Measurements from ENCODE around the gene CSTA.

DNA sequence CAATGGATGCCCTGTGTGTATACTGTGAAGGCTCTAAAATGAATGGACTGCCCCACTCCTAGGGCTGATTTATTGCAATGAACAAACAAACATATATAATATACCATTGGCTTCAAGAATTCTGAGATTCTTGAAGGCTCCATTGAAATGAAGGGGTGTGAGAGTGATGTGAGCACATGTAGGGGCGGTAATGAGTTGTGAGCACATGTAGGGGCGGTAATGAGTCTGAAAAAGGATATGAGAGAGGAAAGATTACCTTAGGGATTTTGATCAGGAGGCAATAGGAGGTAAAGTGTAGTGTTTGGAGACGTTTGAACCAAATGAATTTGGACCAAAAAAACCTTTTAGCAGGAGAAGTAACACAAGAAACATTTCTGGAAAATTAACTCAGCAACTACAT lies 62.7 kb downstream of the CSTA start:
- no peak for TF ChIP-seq POLR2AphosphoS5 (IDR thresholded peaks at IDR 0.05; ENCODE audit: low read depth)
- TF ChIP-seq, protein P1, sequence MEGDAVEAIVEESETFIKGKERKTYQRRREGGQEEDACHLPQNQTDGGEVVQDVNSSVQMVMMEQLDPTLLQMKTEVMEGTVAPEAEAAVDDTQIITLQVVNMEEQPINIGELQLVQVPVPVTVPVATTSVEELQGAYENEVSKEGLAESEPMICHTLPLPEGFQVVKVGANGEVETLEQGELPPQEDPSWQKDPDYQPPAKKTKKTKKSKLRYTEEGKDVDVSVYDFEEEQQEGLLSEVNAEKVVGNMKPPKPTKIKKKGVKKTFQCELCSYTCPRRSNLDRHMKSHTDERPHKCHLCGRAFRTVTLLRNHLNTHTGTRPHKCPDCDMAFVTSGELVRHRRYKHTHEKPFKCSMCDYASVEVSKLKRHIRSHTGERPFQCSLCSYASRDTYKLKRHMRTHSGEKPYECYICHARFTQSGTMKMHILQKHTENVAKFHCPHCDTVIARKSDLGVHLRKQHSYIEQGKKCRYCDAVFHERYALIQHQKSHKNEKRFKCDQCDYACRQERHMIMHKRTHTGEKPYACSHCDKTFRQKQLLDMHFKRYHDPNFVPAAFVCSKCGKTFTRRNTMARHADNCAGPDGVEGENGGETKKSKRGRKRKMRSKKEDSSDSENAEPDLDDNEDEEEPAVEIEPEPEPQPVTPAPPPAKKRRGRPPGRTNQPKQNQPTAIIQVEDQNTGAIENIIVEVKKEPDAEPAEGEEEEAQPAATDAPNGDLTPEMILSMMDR (IDR thresholded peaks at IDR 0.05; ENCODE audit: insufficient read depth, low read length): no peak

Data from HL-60 (cell line).